GM12878 (cell line): ENCODE data around the gene OR7C2. TPM values are rescaled to one million over a fixed set of nuclear protein-coding genes. Genes with fewer than 3 reads are reported as not detected.

Experiments
- ATAC-seq: fragments of 200-7000 bp; cut with Tn5 transposase; 3 replicates; pipeline ENCODE4 v1.9.1; 2020; ENCODE audit warnings: mild to moderate bottlenecking, moderate library complexity
- BruUV-seq: library from RNA; stranded (reverse); fragments of 400-500 nt; replicated peaks from 2 replicates; lab custom pipeline; 2021; lab: Mats Ljungman, UMichigan
- CTCF ChIA-PET: fragments of 300-600 bp; sonication (Branson Sonifier 250); formaldehyde crosslinking; extraction: SDS; loops from one replicate; lab custom pipeline; 2021; ENCODE audit warnings: inconsistent platforms; lab: Yijun Ruan, JAX
- POLR2A ChIA-PET: fragments of 350-600 bp; formaldehyde crosslinking; extraction: SDS; loops from one replicate; lab custom pipeline; 2021; ENCODE audit warnings: inconsistent platforms; lab: Charles Lee
- RAD21 ChIA-PET: fragments of 300-600 bp; sonication (Branson Sonifier 250); formaldehyde crosslinking; loops from one replicate; lab custom pipeline; 2023; ENCODE audit warnings: antibody characterized with exemption; ENCODE audit not compliant: unreplicated experiment; lab: Charles Lee
- SMC1A ChIA-PET: fragments of 300-600 bp; sonication (Branson Sonifier 250); formaldehyde crosslinking; loops from one replicate; lab custom pipeline; 2023; ENCODE audit not compliant: unreplicated experiment, uncharacterized antibody; lab: Charles Lee
- DNase-seq: peaks from one replicate; pipeline ENCODE4 v3.0.0-alpha.2; 2011; ENCODE audit warnings: low read depth, low spot score
- FAIRE-seq: peaks from 3 replicates; lab custom pipeline; 2011; peaks lifted over from hg19 to GRCh38; lab: Jason Lieb, UNC
- H2AFZ ChIP-seq: 2 replicates; pipeline ENCODE4 v1.6.0; 2011; ENCODE audit warnings: low read depth, low read length, control low read depth; ENCODE audit not compliant: control insufficient read depth
- H3K27ac ChIP-seq: 2 replicates; pipeline ENCODE4 v1.5.1; 2011; ENCODE audit warnings: control low read depth; ENCODE audit not compliant: control insufficient read depth, insufficient read depth
- H3K27me3 ChIP-seq, 2 experiments: replicated peaks in 1 of 2; 2 replicates each; pipeline versions ENCODE4 v1.6.0 to v1.6.1; 2011; ENCODE audit warnings: low read length in 1 of 2; ENCODE audit not compliant: control insufficient read depth in 2 of 2, insufficient read depth in 2 of 2
- H3K36me3 ChIP-seq, 2 experiments: 2 replicates each; pipeline ENCODE4 v1.5.1; 2011; ENCODE audit warnings: low read length in 1 of 2; ENCODE audit not compliant: control insufficient read depth in 2 of 2, insufficient read depth in 2 of 2
- H3K4me1 ChIP-seq: 2 replicates; pipeline ENCODE4 v1.6.1; 2011; ENCODE audit warnings: mild to moderate bottlenecking, low read length, moderate library complexity, mixed read lengths; ENCODE audit not compliant: control insufficient read depth, insufficient read depth
- H3K4me2 ChIP-seq: 2 replicates; pipeline ENCODE4 v1.6.0; 2011; ENCODE audit warnings: control low read depth; ENCODE audit not compliant: control insufficient read depth, insufficient read depth
- H3K4me3 ChIP-seq: fragments of 200-600 bp; sonication (generic); 2 replicates; pipeline ENCODE4 v1.5.1; 2016
- H3K79me2 ChIP-seq: 2 replicates; pipeline ENCODE4 v1.6.0; 2011; ENCODE audit warnings: low read length; ENCODE audit not compliant: control insufficient read depth, insufficient read depth
- H3K9ac ChIP-seq: 2 replicates; pipeline ENCODE4 v1.8.0; 2011; ENCODE audit warnings: low read length, control low read depth, mixed read lengths; ENCODE audit not compliant: control insufficient read depth, insufficient read depth
- H3K9me3 ChIP-seq: replicated peaks from 3 replicates; pipeline ENCODE4 v1.5.1; 2011; ENCODE audit warnings: mild to moderate bottlenecking, low read length; ENCODE audit not compliant: control insufficient read depth, insufficient read depth
- H4K20me1 ChIP-seq: 2 replicates; pipeline ENCODE4 v1.6.0; 2011; ENCODE audit not compliant: control insufficient read depth, insufficient read depth
- CHD2 ChIP-seq: IDR thresholded peaks from 2 replicates; pipeline ENCODE4 v1.6.1; 2011; ENCODE audit warnings: low read depth, low read length, improper control_type of control experiment, borderline replicate concordance
- HCFC1 ChIP-seq: fragments of 150-350 bp; IDR thresholded peaks from 2 replicates; pipeline ENCODE4 v1.6.1; 2014; ENCODE audit warnings: low read length
- HDGF ChIP-seq: fragments of 450-650 bp; IDR thresholded peaks from 2 replicates; pipeline ENCODE4 v1.6.1; 2016; ENCODE audit warnings: antibody characterized with exemption
- LARP7 ChIP-seq: fragments of 450-650 bp; IDR thresholded peaks from 2 replicates; pipeline ENCODE4 v1.6.1; 2017; ENCODE audit warnings: mild to moderate bottlenecking
- MEF2B ChIP-seq: fragments of 450-650 bp; IDR thresholded peaks from 2 replicates; pipeline ENCODE4 v1.6.1; 2018; ENCODE audit warnings: mild to moderate bottlenecking, moderate library complexity; ENCODE audit not compliant: partially characterized antibody, poor library complexity, severe bottlenecking
- MXI1 ChIP-seq: fragments of 150-350 bp; IDR thresholded peaks from 2 replicates; pipeline ENCODE4 v1.6.1; 2011; ENCODE audit warnings: low read depth, mild to moderate bottlenecking, inconsistent platforms, low read length, improper control_type of control experiment
- NFYB ChIP-seq: IDR thresholded peaks from 2 replicates; pipeline ENCODE4 v1.6.1; 2011; ENCODE audit warnings: low read depth, mild to moderate bottlenecking, low read length, improper control_type of control experiment, moderate library complexity; ENCODE audit not compliant: insufficient read depth
- PKNOX1 ChIP-seq: fragments of 450-650 bp; IDR thresholded peaks from 2 replicates; pipeline ENCODE4 v1.6.1; 2016; ENCODE audit warnings: mild to moderate bottlenecking
- SREBF1 ChIP-seq: IDR thresholded peaks from 2 replicates; pipeline ENCODE4 v1.6.1; 2012; ENCODE audit warnings: mild to moderate bottlenecking, low read length
- TARDBP ChIP-seq: IDR thresholded peaks from 2 replicates; pipeline ENCODE4 v1.6.1; 2016; ENCODE audit warnings: borderline replicate concordance
- ZNF24 ChIP-seq: fragments of 450-650 bp; IDR thresholded peaks from 2 replicates; pipeline ENCODE4 v1.6.1; 2017; ENCODE audit warnings: antibody characterized with exemption, mild to moderate bottlenecking
- WGBS: methylation state at CpG from one replicate; pipeline ENCODE4 v1.1.6; 2016; ENCODE audit warnings: low lambda C conversion rate; ENCODE audit not compliant: insufficient replicate concordance, insufficient coverage; ENCODE audit errors: missing lambda C conversion rate; 5-methylcytosine and 5-hydroxymethylcytosine counted together
- in situ Hi-C: fragments of 300-500 bp; cut with MboI; formaldehyde crosslinking; loops from 9 replicates; pipeline ENCODE4 v1.14.3; 2018; ENCODE audit warnings: mixed read lengths
- intact Hi-C: fragments of 100-400 bp; cut with micrococcal nuclease; formaldehyde crosslinking; loops from one replicate; pipeline ENCODE4 v1.14.2; 2022; ENCODE audit not compliant: unreplicated experiment
- polyA plus RNA-seq, 11 experiments: library from polyadenylated mRNA; depleted of rRNA in 4 of 11; unstranded in 6 of 11; stranded (reverse) in 5 of 11; fragments of >200 nt; fragmentation: Nextera tagmentation in 4 of 11; fragmentation: Illumina TruSeq in 1 of 11; extraction: Ambion mirVana in 4 of 11; extraction: Trizol in 1 of 11; gene quantifications; 1 replicate in 1 of 11; 2 replicates in 10 of 11; pipeline versions ENCODE4 v1.2.1 to v1.2.3, GENCODE V29; 2011 to 2016; ENCODE audit warnings: inconsistent platforms in 2 of 11, missing spikeins in 2 of 11, low read depth in 1 of 11
- total RNA-seq, 4 experiments: library from RNA; depleted of rRNA in 3 of 4; stranded (reverse); fragments of >200 nt in 3 of 4; fragmentation: Illumina TruSeq in 1 of 4; extraction: Trizol in 1 of 4; gene quantifications; 2 replicates each; pipeline versions ENCODE4 v1.2.1 to v1.2.3, GENCODE V29; 2013 to 2021

The OR7C2 gene
- total and polyA plus RNA-seq, 10 of the 15 experiments (the other 5 are each of a cell fraction or from before 2014, with no cell fraction given) = not detected

DNA sequence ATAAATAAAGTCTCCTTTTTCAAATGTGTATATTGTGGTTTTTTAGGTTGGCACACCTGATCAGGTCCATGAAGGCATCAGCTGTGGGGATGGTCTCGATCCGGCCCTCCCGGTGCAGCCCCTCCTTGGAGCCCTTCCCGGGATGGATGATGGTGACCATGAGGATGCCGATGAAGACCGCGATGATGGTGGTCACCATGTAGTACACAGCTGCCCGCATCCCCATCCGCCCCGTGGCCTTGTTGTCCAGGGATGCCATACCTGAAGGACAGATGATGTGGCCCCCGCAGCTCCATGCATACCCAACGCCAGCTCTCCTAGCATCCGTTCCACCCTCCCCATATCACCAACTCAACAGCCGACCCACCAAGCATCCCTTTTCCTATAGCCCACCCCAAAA is 27.0 kb downstream of the OR7C2 start:
- FAIRE-seq = no peak
- no peak overlapping the region for H3K27ac ChIP-seq
- SMC1A ChIA-PET = no interaction called here
- no peaks in the 10 kb centered on the region for H3K4me1 ChIP-seq
- WGBS = 56% methylated on average over 14 of the region's 14 CpGs
- H3K9me3 ChIP-seq = no peaks in the 10 kb centered on the region
- H3K27me3 ChIP-seq = no peaks in the 10 kb centered on the region
- no peak for DNase-seq
- intact Hi-C loops (no loop called here), in situ Hi-C loops (no loop called here)
- POLR2A ChIA-PET = no interaction called here
- no peaks in the 10 kb centered on the region for H3K79me2 ChIP-seq
- H3K36me3 ChIP-seq = no peaks in the 10 kb centered on the region
- H3K4me3 ChIP-seq = no peak overlapping the region
- H3K9ac ChIP-seq = no peak overlapping the region
- TF ChIP-seq LARP7 = no peak
- no peak for TF ChIP-seq MXI1
- TF ChIP-seq CHD2 = no peak
- TF ChIP-seq MEF2B = no peak
- no peak for TF ChIP-seq SREBF1
- TF ChIP-seq NFYB = no peak
- no peak for TF ChIP-seq ZNF24
- H2AFZ ChIP-seq = no peak overlapping the region
- no peak for ATAC-seq
- BruUV-seq = no TSS peak
- H3K4me2 ChIP-seq = no peak overlapping the region
- H4K20me1 ChIP-seq = no peaks in the 10 kb centered on the region
- RAD21 ChIA-PET = no interaction called here
- CTCF ChIA-PET = no interaction called here

DNA sequence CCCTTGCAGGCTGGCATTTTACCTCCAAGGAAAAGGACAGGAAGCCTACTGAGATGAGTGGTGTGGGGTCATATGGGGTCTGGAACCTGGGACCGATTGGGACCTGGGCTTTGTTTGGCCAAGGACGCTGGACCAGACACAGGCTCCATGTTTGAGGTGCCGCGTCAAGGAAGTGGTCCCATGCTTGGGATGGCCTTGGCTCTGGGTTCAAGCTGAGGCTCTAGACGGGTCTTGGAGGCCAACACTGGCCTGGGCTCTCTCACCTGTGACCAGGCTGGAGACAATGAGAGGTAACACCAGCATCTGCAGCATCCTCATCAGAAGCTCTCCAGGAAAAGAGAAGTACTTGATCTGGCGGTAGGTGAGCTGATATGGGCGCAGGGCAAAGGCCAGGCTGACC is 30.2 kb downstream of the OR7C2 start:
- TF ChIP-seq TARDBP (no peak), PKNOX1 (no peak), HCFC1 (no peak), HDGF (no peak)
- FAIRE-seq (no peak), DNase-seq (no peak), ATAC-seq (no peak)
- H4K20me1 ChIP-seq = no peaks in the 10 kb centered on the region
- CTCF ChIA-PET = no interaction called here
- H3K27ac ChIP-seq = no peak overlapping the region
- no peaks in the 10 kb centered on the region for H3K4me1 ChIP-seq
- 35% methylated on average over 6 of the region's 7 CpGs for WGBS
- H3K4me3 ChIP-seq = no peak overlapping the region
- H3K4me2 ChIP-seq = no peak overlapping the region
- no peaks in the 10 kb centered on the region for H3K36me3 ChIP-seq
- RAD21 ChIA-PET = no interaction called here
- SMC1A ChIA-PET = no interaction called here
- no peak overlapping the region for H2AFZ ChIP-seq
- BruUV-seq = no TSS peak
- POLR2A ChIA-PET = no interaction called here
- no peaks in the 10 kb centered on the region for H3K9me3 ChIP-seq
- in situ Hi-C loops = no loop called here
- no peaks in the 10 kb centered on the region for H3K27me3 ChIP-seq
- intact Hi-C loops = no loop called here
- H3K9ac ChIP-seq = no peak overlapping the region
- no peaks in the 10 kb centered on the region for H3K79me2 ChIP-seq
